Epithelial cell of esophagus (primary cell): ENCODE data around the gene MOB1A.
"Not testable (repeated sequence)": the region's sequence is repeated elsewhere in the genome, so short reads cannot be mapped to it uniquely, and the experiment has no call there.

ENCODE experiments used
- DNase-seq: peaks from one replicate; pipeline ENCODE4 v3.0.0; 2010; ENCODE audit warnings: low read depth
- H3K4me3 ChIP-seq: 2 replicates; pipeline ENCODE4 v1.5.1; 2011; ENCODE audit warnings: mild to moderate bottlenecking, low read length, control low read depth
- TF ChIP-seq, protein P1 (sequence below): IDR thresholded peaks from 2 replicates; pipeline ENCODE4 v1.5.1; 2011; ENCODE audit warnings: low read depth, mild to moderate bottlenecking, low read length, control low read depth, inconsistent platforms; ENCODE audit not compliant: insufficient read depth; ENCODE audit errors: missing control alignments

The MOB1A gene

DNA sequence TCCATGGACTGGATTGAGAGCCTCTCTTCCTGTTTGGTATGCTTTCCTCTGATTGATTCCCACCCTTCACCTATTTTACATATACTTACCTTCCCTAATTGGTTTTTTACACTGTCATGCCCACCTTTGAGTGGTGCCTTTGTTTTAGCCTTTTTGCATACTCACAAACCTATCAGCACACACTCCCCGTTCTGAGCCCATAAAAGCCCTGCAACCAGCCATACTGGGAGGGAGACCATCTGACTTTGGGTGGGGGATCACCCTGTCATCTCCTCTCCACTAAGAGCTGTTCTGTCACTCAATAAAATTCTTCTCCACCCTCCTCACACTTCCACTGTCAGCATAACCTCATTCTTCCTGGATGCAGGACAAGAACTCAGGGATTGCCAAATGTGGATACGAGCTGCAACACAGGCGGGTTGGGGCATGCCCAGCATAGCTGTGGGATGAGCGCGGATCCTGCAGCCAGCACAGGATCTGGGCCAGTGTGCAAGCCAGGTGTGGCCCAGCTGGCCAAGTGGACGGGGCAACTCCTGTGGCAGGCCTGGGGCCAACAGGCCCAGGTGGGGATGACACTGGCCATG, 9.4 kb upstream of the MOB1A start:
- no peak overlapping the region for H3K4me3 ChIP-seq
- peak; percentile 99 for DNase-seq
- TF ChIP-seq, protein P1, sequence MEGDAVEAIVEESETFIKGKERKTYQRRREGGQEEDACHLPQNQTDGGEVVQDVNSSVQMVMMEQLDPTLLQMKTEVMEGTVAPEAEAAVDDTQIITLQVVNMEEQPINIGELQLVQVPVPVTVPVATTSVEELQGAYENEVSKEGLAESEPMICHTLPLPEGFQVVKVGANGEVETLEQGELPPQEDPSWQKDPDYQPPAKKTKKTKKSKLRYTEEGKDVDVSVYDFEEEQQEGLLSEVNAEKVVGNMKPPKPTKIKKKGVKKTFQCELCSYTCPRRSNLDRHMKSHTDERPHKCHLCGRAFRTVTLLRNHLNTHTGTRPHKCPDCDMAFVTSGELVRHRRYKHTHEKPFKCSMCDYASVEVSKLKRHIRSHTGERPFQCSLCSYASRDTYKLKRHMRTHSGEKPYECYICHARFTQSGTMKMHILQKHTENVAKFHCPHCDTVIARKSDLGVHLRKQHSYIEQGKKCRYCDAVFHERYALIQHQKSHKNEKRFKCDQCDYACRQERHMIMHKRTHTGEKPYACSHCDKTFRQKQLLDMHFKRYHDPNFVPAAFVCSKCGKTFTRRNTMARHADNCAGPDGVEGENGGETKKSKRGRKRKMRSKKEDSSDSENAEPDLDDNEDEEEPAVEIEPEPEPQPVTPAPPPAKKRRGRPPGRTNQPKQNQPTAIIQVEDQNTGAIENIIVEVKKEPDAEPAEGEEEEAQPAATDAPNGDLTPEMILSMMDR, result no peak

DNA sequence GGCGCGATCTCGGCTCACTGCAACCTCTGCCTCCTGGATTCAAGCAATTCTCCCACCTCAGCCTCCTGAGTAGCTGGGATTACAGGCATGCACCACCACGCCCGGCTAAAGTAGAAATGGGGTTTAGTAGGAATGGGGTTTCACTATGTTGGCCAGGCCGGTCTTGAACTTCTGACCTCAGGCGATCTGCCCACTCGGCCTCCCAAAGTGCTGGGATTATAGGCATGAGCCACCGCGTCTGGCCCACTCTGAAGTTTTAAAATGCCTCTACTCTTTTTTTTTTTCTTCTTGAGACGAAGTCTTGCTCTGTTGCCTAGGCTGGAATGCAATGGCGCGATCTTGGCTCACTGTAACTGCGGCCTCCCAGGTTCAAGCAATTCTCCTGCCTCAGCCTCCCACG, 8.0 kb upstream of the MOB1A start:
- not testable (repeated sequence) for H3K4me3 ChIP-seq, DNase-seq

DNA sequence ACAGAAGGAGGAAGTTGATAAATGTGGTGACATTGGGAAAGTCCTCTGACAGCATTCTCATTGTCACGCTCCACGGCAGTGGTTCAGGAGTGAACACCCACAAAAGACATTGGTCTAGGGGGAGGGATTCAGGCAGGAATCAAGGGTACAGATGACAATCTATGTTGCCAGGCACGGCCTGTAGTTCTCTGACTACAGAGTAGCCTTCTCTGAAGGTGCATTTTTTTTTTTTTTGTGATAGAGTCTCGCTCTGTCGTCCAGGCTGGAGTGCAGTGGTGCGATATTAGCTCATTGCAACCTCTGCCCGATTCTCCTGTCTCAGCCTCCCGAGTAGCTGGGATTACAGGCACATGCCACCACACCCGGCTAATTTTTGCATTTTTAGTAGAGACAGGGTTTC, 7.4 kb upstream of the MOB1A start:
- H3K4me3 ChIP-seq, result no peak overlapping the region

DNA sequence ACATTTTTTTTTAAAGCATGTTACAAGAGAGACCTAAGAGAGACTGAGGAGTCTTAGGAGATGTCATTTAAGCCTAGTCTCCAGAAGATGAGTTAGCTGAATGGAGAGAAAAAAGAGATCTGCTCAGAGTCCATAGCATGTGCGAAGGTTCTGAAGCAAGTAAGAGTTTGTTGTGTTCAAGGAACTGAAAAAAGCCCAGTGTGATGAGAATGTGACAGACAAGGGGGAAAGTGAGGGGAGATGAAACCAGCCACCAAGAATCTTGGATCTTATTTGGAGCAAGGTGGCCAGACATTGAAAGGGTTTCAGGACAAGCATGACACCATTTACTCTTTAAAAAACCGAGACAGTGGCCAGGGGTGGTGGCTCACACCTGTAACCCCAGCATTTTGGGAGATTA, 5.2 kb upstream of the MOB1A start:
- TF ChIP-seq, protein P1, result no peak
- DNase-seq, result no peak

More for the DNA sequence above, 7.4 kb upstream of the MOB1A start:
- DNase-seq, result no peak
- TF ChIP-seq, protein P1, result no peak

DNA sequence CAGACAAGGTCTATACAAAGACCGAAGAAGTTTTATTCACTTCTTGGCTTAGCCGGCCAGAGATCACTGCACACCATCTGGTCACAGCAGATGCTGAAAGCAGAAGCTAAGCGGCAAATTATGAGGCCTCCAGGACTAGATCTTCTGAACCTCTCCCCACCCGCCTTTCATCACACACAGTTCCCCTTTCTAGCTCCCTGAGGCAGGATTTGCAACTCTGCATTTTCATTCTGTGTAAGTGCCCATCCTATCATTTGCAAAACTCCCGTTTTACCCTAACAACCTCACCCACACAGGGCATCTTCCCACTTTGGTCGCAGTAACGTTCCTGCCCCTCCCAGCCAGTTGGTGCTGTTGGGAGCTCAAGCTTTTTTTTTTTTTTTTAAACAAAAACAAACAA, 3.1 kb upstream of the MOB1A start:
- no peak overlapping the region for H3K4me3 ChIP-seq
- DNase-seq, result no peak
- TF ChIP-seq, protein P1, result no peak

More for the DNA sequence above, 5.2 kb upstream of the MOB1A start:
- H3K4me3 ChIP-seq, result no peak overlapping the region

DNA sequence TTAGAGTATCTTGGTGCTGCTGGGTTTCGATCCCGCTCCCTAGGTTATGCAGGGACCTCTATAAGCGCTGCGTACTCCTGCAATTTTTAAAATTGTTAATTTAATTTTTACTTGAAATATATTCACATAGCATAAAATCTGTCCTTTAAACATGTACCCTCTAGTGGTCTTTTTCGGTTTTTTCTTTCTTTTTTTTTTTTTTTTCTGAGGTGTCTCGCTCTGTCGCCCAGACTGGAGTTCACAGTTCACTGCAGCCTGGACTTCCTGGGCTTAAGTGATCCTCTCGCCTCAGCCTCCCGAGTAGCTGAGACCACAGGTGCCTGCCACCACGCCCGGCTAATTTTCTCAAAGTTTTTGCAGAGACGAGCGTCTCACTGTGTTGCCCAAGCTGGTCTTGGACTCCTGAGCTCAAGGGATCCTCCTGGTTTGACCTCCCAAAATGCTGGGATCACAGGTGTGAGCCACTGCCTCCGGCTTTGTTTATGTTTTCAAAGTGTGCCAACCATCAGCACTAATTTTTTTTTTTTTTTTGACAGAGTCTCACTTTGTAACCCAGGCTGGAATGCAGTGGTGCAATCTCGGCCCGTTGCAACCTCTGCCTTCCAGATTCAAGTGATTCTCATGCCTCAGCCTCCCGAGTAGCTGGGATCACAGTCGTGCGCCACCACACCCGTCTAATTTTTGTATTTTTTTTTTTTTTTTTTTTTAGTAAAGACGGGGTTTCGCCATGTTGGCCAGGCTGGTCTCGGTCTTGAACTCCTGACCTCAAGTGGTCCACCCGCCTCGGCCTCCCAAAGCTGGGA, 585 bp upstream of the MOB1A start:
- TF ChIP-seq, protein P1, result peak; percentile 31
- peak; percentile 19 for DNase-seq
- peak overlapping the region; percentile 75 for H3K4me3 ChIP-seq

DNA sequence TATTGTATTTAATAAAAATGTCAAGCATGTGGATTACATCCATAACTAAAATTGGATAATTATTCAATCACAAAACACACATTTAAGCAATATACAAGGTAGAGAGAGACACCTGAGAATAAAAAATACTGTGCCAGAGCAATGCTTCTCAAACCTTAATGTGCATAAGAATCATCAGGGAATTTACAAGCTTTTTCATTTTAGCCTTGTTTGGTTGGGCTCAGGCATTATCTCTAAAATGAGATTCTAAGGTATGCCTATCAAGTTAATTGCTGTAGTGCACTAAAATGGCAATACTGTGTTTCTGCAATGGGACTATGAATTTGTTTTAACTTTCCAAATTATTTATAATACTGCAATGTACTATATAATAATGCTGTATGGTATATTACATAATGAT, 983 bp downstream of the MOB1A start:
- peak overlapping the region; percentile 75 for H3K4me3 ChIP-seq
- TF ChIP-seq, protein P1, result no peak
- DNase-seq, result no peak
